HT-29 (cell line): ENCODE measurements around the gene TENT4A. TPM values are rescaled to one million over a fixed set of nuclear protein-coding genes. Genes with fewer than 3 reads are reported as not detected.
"Not testable (repeated sequence)": the region's sequence is repeated elsewhere in the genome, so short reads cannot be mapped to it uniquely, and the experiment has no call there.

ENCODE experiments used
- DNase-seq: peaks from one replicate; pipeline ENCODE4 v3.0.0-alpha.2; 2015; ENCODE audit warnings: low spot score
- total RNA-seq: library from RNA; depleted of rRNA; stranded (reverse); fragments of >200 nt; shearing (Covaris generic); gene quantifications from 2 replicates; pipeline ENCODE4 v1.2.3, GENCODE V29; 2014; rRNA removed

The TENT4A gene
- 31.6 and 36.5 TPM in 2 replicates for total RNA-seq

- peak; percentile 15 for DNase-seq
Measured at GRCh38 chr5:6713274-6714225, at the start of gene TENT4A. TSS of gene TENT4A (plus strand) at chr5:6713432. CDS start at chr5:6713984, 552 bp downstream.

- no peak for DNase-seq
Measured at GRCh38 chr5:6666762-6667161, 46.5 kb upstream of the TENT4A start.

- no peak for DNase-seq
Measured at GRCh38 chr5:6667648-6668047, 45.6 kb upstream of the TENT4A start.

- DNase-seq, result not testable (repeated sequence)
Measured at GRCh38 chr5:6668717-6669116, 44.5 kb upstream of the TENT4A start.

GRCh38 chr5:6673031-6673430 lies 40.2 kb upstream of the TENT4A start:
- DNase-seq, result no peak

GRCh38 chr5:6673963-6674362 lies 39.3 kb upstream of the TENT4A start:
- no peak for DNase-seq

- DNase-seq, result no peak
Measured at GRCh38 chr5:6674421-6674820, 38.8 kb upstream of the TENT4A start.

GRCh38 chr5:6674886-6675285 lies 38.3 kb upstream of the TENT4A start:
- DNase-seq, result no peak

- DNase-seq, result peak; percentile 12
Measured at GRCh38 chr5:6675784-6676491, 37.3 kb upstream of the TENT4A start.

- no peak for DNase-seq
Measured at GRCh38 chr5:6676702-6677101, 36.5 kb upstream of the TENT4A start.

GRCh38 chr5:6678385-6678784 lies 34.8 kb upstream of the TENT4A start:
- no peak for DNase-seq

GRCh38 chr5:6680922-6681321 lies 32.3 kb upstream of the TENT4A start:
- no peak for DNase-seq

GRCh38 chr5:6681682-6682081 lies 31.6 kb upstream of the TENT4A start:
- no peak for DNase-seq

GRCh38 chr5:6682239-6682638 lies 31.0 kb upstream of the TENT4A start:
- no peak for DNase-seq

- no peak for DNase-seq
Measured at GRCh38 chr5:6683241-6683640, 30.0 kb upstream of the TENT4A start.

- no peak for DNase-seq
Measured at GRCh38 chr5:6684075-6684474, 29.2 kb upstream of the TENT4A start.

- DNase-seq, result no peak
Measured at GRCh38 chr5:6686501-6686900, 26.7 kb upstream of the TENT4A start.

- DNase-seq, result peak; percentile 59
Measured at GRCh38 chr5:6686915-6687409, 26.3 kb upstream of the TENT4A start.

GRCh38 chr5:6687505-6687904 lies 25.7 kb upstream of the TENT4A start:
- no peak for DNase-seq

- DNase-seq, result no peak
Measured at GRCh38 chr5:6692906-6693305, 20.3 kb upstream of the TENT4A start.

- no peak for DNase-seq
Measured at GRCh38 chr5:6698696-6699095, 14.5 kb upstream of the TENT4A start.

- DNase-seq, result no peak
Measured at GRCh38 chr5:6699357-6699756, 13.9 kb upstream of the TENT4A start.
